Astrocyte of the cerebellum (primary cell): ENCODE data around the gene PLPPR3.

Source experiments
- DNase-seq: peaks from one replicate; pipeline ENCODE4 v3.0.0-alpha.2; 2011; ENCODE audit warnings: low read depth
- H3K4me3 ChIP-seq: 2 replicates; pipeline ENCODE4 v1.5.1; 2011; ENCODE audit warnings: mild to moderate bottlenecking, low read depth, low read length, moderate library complexity
- in situ Hi-C: cut with HindIII; loops from 2 replicates; pipeline ENCODE4 v1.10.0; 2017; ENCODE audit warnings: low sequenced_read_pairs
- TF ChIP-seq, protein P1 (sequence below): IDR thresholded peaks from 2 replicates; pipeline ENCODE4 v1.5.1; 2012; ENCODE audit warnings: low read length, low read depth, moderate library complexity, mild to moderate bottlenecking; ENCODE audit errors: missing control alignments

PLPPR3 gene

GRCh38 chr19:788686-788982 lies 33.1 kb downstream of the PLPPR3 start:
- no peak overlapping the region for H3K4me3 ChIP-seq
- TF ChIP-seq, protein P1, sequence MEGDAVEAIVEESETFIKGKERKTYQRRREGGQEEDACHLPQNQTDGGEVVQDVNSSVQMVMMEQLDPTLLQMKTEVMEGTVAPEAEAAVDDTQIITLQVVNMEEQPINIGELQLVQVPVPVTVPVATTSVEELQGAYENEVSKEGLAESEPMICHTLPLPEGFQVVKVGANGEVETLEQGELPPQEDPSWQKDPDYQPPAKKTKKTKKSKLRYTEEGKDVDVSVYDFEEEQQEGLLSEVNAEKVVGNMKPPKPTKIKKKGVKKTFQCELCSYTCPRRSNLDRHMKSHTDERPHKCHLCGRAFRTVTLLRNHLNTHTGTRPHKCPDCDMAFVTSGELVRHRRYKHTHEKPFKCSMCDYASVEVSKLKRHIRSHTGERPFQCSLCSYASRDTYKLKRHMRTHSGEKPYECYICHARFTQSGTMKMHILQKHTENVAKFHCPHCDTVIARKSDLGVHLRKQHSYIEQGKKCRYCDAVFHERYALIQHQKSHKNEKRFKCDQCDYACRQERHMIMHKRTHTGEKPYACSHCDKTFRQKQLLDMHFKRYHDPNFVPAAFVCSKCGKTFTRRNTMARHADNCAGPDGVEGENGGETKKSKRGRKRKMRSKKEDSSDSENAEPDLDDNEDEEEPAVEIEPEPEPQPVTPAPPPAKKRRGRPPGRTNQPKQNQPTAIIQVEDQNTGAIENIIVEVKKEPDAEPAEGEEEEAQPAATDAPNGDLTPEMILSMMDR = no peak
- in situ Hi-C loops = no loop called here
- no peak for DNase-seq

DNA sequence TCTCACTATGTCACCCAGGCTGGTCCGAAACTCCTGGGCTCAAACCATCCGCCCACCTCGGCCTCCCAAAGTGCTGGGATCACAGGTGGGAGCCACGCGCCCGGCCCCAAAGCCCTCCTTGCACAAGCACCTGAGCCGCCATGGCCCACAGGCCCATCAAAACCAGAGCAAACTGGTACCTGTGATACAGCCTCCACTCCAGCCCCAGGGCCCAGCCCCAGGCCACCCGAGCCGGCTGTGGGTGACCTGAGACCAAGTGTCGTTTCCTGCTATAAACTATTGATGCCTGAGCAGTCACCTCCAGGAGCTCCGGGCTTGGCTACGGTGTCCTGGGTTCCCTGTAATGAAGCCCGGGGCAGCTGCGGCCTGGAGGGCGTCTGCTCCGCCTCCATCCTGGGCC lies 34.2 kb downstream of the PLPPR3 start:
- no peak overlapping the region for H3K4me3 ChIP-seq
- TF ChIP-seq, protein P1 = no peak
- DNase-seq = no peak
- in situ Hi-C loops = no loop called here

GRCh38 chr19:784541-784940 lies 37.2 kb downstream of the PLPPR3 start:
- in situ Hi-C loops = no loop called here
- TF ChIP-seq, protein P1 = no peak
- no peak for DNase-seq
- H3K4me3 ChIP-seq = no peak overlapping the region

DNA sequence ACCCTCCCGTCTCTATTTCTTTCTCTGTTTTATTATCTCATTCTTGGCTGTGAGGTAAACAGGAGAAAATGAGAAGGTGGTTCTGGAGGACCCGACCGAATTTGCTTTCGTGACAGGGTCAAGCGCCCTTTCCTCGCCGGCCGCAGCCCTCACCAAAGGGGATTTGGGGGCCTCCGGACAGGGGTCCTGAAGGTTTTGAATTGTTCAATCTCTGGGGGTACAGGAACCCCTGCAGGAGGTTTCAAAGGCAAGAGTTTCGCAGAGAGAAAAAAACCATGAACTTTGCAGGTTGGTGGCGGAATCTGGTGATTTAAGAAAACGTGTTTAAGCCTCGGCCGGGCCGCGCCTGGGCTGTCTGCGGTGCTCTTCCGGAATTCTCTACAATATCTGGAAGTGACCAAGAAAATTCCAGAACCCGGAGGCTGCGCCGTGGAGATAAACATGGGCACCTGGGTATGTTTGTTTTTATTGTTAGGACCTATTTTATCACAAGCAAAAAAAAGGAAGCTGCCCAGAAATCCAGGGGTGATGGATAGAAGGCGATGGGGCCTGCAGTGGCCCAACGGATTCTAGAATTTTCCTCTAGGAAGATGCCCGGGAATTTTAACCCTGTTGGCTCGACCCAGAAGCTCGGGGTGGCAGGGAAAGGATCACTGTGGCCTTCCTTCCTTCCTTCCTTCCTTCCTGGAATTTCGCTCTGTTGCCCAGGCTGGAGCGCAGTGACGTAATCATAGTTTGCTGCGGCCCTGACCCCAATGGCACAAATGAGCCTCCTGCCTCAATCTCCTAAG lies 38.7 kb downstream of the PLPPR3 start:
- TF ChIP-seq, protein P1 = no peak
- peak overlapping the region; percentile 22 for H3K4me3 ChIP-seq
- no peak for DNase-seq
- in situ Hi-C loops = no loop called here

- DNase-seq = no peak
- peak overlapping the region; percentile 22 for H3K4me3 ChIP-seq
- in situ Hi-C loops = no loop called here
- TF ChIP-seq, protein P1 = no peak
Measured at GRCh38 chr19:782185-782877, 39.4 kb downstream of the PLPPR3 start.

GRCh38 chr19:781800-782184 lies 40.0 kb downstream of the PLPPR3 start:
- peak overlapping the region; percentile 22 for H3K4me3 ChIP-seq
- DNase-seq = no peak
- in situ Hi-C loops = no loop called here
- TF ChIP-seq, protein P1 = no peak
